NCI-H1694 (cell line): Measurements from ENCODE around the gene FTCD.

Experiments
- DNase-seq: peaks from one replicate; lab custom pipeline; 2025; lab: John Stamatoyannopoulos, UW

FTCD gene

GRCh38 chr21:46093668-46094400, 61.5 kb downstream of the FTCD start:
- no peak for DNase-seq

- DNase-seq = no peak
Observed at GRCh38 chr21:46092811-46093667, 62.3 kb downstream of the FTCD start.

- no peak for DNase-seq
Observed at GRCh38 chr21:46092026-46092764, 63.2 kb downstream of the FTCD start.

GRCh38 chr21:46091631-46092025, 63.8 kb downstream of the FTCD start:
- DNase-seq = no peak

GRCh38 chr21:46091118-46091517, 64.3 kb downstream of the FTCD start:
- no peak for DNase-seq

- no peak for DNase-seq
Observed at GRCh38 chr21:46089285-46089684, 66.1 kb downstream of the FTCD start.

- DNase-seq = no peak
Observed at GRCh38 chr21:46088189-46088588, 67.2 kb downstream of the FTCD start.

GRCh38 chr21:46087641-46088040, 67.7 kb downstream of the FTCD start:
- DNase-seq = no peak
